ENCODE results near the gene COL9A3. TPM values are rescaled to one million over a fixed set of nuclear protein-coding genes. Genes with fewer than 3 reads are reported as not detected.

Gene COL9A3
- total RNA-seq, 1 donor from 2014 or later, result 2.1 TPM

- Histone ChIP-seq H3K4me3 (no peak overlapping the region), H3K27me3 (ENCODE audit: low read depth) (peaks cover 39% of the 10 kb centered on the region), H3K27ac (replicated peaks) (no peak overlapping the region), H3K36me3 (no peaks in the 10 kb centered on the region), H3K4me1 (peaks cover 44% of the 10 kb centered on the region), H3K9me3 (replicated peaks) (no peaks in the 10 kb centered on the region)
- TF ChIP-seq CTCF (IDR thresholded peaks at IDR 0.05; ENCODE audit: borderline replicate concordance), result no peak
- intact Hi-C loops (cut with micrococcal nuclease), result no loop called here
- no peak for DNase-seq
These were observed 4.9 kb downstream of the COL9A3 start for GRCh38 chr20:62821726-62822210.

- DNase-seq, result no peak
- Histone ChIP-seq H3K27ac (replicated peaks) (no peak overlapping the region), H3K4me1 (peaks cover 39% of the 10 kb centered on the region), H3K36me3 (no peaks in the 10 kb centered on the region), H3K27me3 (ENCODE audit: low read depth) (peaks cover 34% of the 10 kb centered on the region), H3K9me3 (replicated peaks) (no peaks in the 10 kb centered on the region), H3K4me3 (no peak overlapping the region)
- TF ChIP-seq CTCF (IDR thresholded peaks at IDR 0.05; ENCODE audit: borderline replicate concordance), result no peak
- intact Hi-C loops (cut with micrococcal nuclease), result no loop called here
These were observed 5.5 kb downstream of the COL9A3 start for GRCh38 chr20:62822239-62822787.

GRCh38 chr20:62822788-62823651, 6.2 kb downstream of the COL9A3 start:
- no peak for TF ChIP-seq CTCF (IDR thresholded peaks at IDR 0.05; ENCODE audit: borderline replicate concordance)

GRCh38 chr20:62823688-62824475, 7.0 kb downstream of the COL9A3 start:
- Histone ChIP-seq H3K9me3 (replicated peaks) (no peaks in the 10 kb centered on the region), H3K36me3 (no peaks in the 10 kb centered on the region), H3K27ac (replicated peaks) (no peak overlapping the region), H3K27me3 (ENCODE audit: low read depth) (peaks cover 23% of the 10 kb centered on the region), H3K4me3 (no peak overlapping the region), H3K4me1 (peaks cover 23% of the 10 kb centered on the region)
- no peak for DNase-seq
- intact Hi-C loops (cut with micrococcal nuclease), result no loop called here
- no peak for TF ChIP-seq CTCF (IDR thresholded peaks at IDR 0.05; ENCODE audit: borderline replicate concordance)

More at GRCh38 chr20:62822788-62823651, 6.2 kb downstream of the COL9A3 start:
- H3K27me3 ChIP-seq (ENCODE audit: low read depth), result peaks cover 32% of the 10 kb centered on the region
- intact Hi-C loops (cut with micrococcal nuclease), result no loop called here
- H3K36me3 ChIP-seq, result no peaks in the 10 kb centered on the region
- no peak overlapping the region for H3K4me3 ChIP-seq
- H3K27ac ChIP-seq (replicated peaks), result no peak overlapping the region
- H3K4me1 ChIP-seq, result peaks cover 31% of the 10 kb centered on the region
- no peaks in the 10 kb centered on the region for H3K9me3 ChIP-seq (replicated peaks)
- DNase-seq, result no peak

All from left ventricle myocardium inferior (tissue), 1 donor.